HEK293 (cell line): ENCODE data around the gene KRT73.

Experiments
- CTCF ChIP-seq: fragments of 450-650 bp; formaldehyde crosslinking; IDR thresholded peaks from 2 replicates; pipeline ENCODE4 v1.5.1; 2016; ENCODE audit warnings: missing biosample characterization, missing genetic modification characterization
- PRDM10 ChIP-seq: fragments of 450-650 bp; formaldehyde crosslinking; IDR thresholded peaks from 2 replicates; pipeline ENCODE4 v1.5.1; 2016; ENCODE audit warnings: missing biosample characterization, missing genetic modification characterization
- SCRT1 ChIP-seq: fragments of 450-650 bp; formaldehyde crosslinking; IDR thresholded peaks from 2 replicates; pipeline ENCODE4 v1.5.1; 2016; ENCODE audit warnings: missing biosample characterization, missing genetic modification characterization, borderline replicate concordance
- ZNF211 ChIP-seq: fragments of 450-650 bp; formaldehyde crosslinking; IDR thresholded peaks from 2 replicates; pipeline ENCODE4 v1.5.1; 2016; ENCODE audit warnings: low read depth, missing biosample characterization, missing genetic modification characterization
- TF ChIP-seq, protein P1 (sequence below): fragments of 450-650 bp; formaldehyde crosslinking; IDR thresholded peaks from 2 replicates; pipeline ENCODE4 v1.5.1; 2016; ENCODE audit warnings: missing biosample characterization, missing genetic modification characterization
- TF ChIP-seq, protein P2 (sequence below): fragments of 450-650 bp; formaldehyde crosslinking; IDR thresholded peaks from 2 replicates; pipeline ENCODE4 v1.5.1; 2016; ENCODE audit warnings: missing biosample characterization, missing genetic modification characterization

- TF ChIP-seq, protein P1, sequence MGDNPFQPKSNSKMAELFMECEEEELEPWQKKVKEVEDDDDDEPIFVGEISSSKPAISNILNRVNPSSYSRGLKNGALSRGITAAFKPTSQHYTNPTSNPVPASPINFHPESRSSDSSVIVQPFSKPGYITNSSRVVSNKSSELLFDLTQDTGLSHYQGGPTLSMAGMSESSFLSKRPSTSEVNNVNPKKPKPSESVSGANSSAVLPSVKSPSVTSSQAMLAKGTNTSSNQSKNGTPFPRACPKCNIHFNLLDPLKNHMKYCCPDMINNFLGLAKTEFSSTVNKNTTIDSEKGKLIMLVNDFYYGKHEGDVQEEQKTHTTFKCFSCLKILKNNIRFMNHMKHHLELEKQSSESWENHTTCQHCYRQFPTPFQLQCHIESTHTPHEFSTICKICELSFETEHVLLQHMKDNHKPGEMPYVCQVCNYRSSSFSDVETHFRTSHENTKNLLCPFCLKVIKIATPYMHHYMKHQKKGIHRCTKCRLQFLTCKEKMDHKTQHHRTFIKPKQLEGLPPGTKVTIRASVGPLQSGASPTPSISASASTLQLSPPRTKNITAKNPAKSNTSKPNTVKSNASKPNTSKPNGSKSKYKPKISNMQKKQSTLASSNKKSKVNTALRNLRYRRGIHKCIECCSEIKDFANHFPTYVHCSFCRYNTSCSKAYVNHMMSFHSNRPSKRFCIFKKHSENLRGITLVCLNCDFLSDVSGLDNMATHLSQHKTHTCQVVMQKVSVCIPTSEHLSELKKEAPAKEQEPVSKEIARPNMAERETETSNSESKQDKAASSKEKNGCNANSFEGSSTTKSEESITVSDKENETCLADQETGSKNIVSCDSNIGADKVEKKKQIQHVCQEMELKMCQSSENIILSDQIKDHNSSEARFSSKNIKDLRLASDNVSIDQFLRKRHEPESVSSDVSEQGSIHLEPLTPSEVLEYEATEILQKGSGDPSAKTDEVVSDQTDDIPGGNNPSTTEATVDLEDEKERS (tag by site-specific recombination): no peak
- TF ChIP-seq, protein P2, sequence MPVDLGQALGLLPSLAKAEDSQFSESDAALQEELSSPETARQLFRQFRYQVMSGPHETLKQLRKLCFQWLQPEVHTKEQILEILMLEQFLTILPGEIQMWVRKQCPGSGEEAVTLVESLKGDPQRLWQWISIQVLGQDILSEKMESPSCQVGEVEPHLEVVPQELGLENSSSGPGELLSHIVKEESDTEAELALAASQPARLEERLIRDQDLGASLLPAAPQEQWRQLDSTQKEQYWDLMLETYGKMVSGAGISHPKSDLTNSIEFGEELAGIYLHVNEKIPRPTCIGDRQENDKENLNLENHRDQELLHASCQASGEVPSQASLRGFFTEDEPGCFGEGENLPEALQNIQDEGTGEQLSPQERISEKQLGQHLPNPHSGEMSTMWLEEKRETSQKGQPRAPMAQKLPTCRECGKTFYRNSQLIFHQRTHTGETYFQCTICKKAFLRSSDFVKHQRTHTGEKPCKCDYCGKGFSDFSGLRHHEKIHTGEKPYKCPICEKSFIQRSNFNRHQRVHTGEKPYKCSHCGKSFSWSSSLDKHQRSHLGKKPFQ (tag by site-specific recombination): no peak
- TF ChIP-seq ZNF211 (tag by site-specific recombination) (no peak), SCRT1 (tag by site-specific recombination) (no peak), CTCF (tag by site-specific recombination) (no peak), PRDM10 (tag by site-specific recombination) (no peak)
Observed at GRCh38 chr12:52630599-52631200, 12.3 kb upstream of the KRT73 start.
